ENCODE results near the gene PIGM. TPM values are rescaled to one million over a fixed set of nuclear protein-coding genes. Genes with fewer than 3 reads are reported as not detected.

The PIGM gene
- total and polyA plus RNA-seq, 3 experiments from 2014 or later: 3.2 to 6.9 (median 6.5) TPM

DNA sequence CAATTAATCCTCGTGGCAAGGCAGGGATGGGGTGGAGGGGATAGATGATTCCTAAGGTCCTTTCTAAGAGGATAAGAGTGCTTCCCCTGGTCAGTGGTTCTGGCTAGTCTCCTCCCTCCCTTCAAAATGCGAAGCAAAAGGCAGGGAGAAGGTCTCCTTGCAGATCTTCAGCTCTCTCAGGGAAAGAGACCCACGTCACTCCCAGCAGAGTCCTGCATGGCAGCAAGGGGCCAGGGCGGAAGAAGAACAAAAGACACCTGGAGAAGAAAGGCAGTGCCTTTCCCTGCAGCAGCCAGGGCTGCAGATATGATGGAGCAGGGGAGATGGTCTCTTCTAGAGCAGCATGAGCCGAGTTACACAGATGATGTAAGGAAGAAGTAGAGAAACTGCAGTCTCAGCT lies 48.1 kb downstream of the PIGM start:
- H3K4me3 Mint-ChIP-seq: no peak overlapping the region
- no peaks in the 10 kb centered on the region for H3K27me3 ChIP-seq (ENCODE audit: insufficient read depth, low read length, poor library complexity, severe bottlenecking)
- no peaks in the 10 kb centered on the region for H3K36me3 Mint-ChIP-seq
- ChIA-PET CTCF (no interaction called here), POLR2A (no interaction called here)
- H3K4me1 Mint-ChIP-seq: no peaks in the 10 kb centered on the region
- H3K27ac Mint-ChIP-seq: peak overlapping the region in 1 of 8 donors; percentile 11
- H3K9me3 Mint-ChIP-seq: no peaks in the 10 kb centered on the region
- no peak for DNase-seq
- peaks cover 13 to 60% of the 10 kb centered on the region in 2 donors for H3K27me3 Mint-ChIP-seq
- H3K4me3 ChIP-seq (ENCODE audit: low read length): no peak overlapping the region
- no peaks in the 10 kb centered on the region for H3K36me3 ChIP-seq (ENCODE audit: insufficient read depth, low read length)
- no peaks in the 10 kb centered on the region for H3K9me3 ChIP-seq (ENCODE audit: low read length)
- no peaks in the 10 kb centered on the region for H3K4me1 ChIP-seq (ENCODE audit: insufficient read depth, low read length)
- no peak overlapping the region for H3K27ac ChIP-seq (ENCODE audit: low read depth, low read length)

DNA sequence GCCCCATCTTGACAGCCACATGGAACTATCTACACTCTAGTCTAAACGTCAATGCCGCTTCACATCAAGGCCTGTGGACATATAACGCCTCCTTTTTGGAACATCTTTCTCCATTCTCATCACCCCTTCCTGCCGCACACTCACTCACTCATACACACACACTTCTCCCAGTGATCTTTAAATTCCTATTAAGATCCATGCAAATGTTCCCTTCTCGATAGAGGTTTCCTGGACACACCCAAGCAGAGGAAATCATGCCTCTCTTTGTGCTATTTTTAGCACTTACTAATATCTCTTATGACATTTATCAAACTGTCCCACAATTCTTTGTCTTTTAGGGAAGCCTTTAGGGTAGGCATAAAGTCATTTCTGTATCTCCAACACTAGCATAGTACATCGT lies 49.5 kb downstream of the PIGM start:
- Mint-ChIP-seq H3K9me3 (no peaks in the 10 kb centered on the region), H3K27me3 (peaks cover 14 to 52% of the 10 kb centered on the region in 2 donors), H3K27ac (no peak overlapping the region), H3K4me3 (no peak overlapping the region), H3K36me3 (no peaks in the 10 kb centered on the region), H3K4me1 (no peaks in the 10 kb centered on the region)
- Histone ChIP-seq H3K4me3 (ENCODE audit: low read length) (no peak overlapping the region), H3K4me1 (ENCODE audit: insufficient read depth, low read length) (no peaks in the 10 kb centered on the region), H3K27ac (ENCODE audit: low read depth, low read length) (no peak overlapping the region), H3K27me3 (ENCODE audit: insufficient read depth, low read length, poor library complexity, severe bottlenecking) (no peaks in the 10 kb centered on the region), H3K36me3 (ENCODE audit: insufficient read depth, low read length) (no peaks in the 10 kb centered on the region), H3K9me3 (ENCODE audit: low read length) (no peaks in the 10 kb centered on the region)
- CTCF ChIA-PET: no interaction called here
- POLR2A ChIA-PET: no interaction called here
- DNase-seq: no peak

DNA sequence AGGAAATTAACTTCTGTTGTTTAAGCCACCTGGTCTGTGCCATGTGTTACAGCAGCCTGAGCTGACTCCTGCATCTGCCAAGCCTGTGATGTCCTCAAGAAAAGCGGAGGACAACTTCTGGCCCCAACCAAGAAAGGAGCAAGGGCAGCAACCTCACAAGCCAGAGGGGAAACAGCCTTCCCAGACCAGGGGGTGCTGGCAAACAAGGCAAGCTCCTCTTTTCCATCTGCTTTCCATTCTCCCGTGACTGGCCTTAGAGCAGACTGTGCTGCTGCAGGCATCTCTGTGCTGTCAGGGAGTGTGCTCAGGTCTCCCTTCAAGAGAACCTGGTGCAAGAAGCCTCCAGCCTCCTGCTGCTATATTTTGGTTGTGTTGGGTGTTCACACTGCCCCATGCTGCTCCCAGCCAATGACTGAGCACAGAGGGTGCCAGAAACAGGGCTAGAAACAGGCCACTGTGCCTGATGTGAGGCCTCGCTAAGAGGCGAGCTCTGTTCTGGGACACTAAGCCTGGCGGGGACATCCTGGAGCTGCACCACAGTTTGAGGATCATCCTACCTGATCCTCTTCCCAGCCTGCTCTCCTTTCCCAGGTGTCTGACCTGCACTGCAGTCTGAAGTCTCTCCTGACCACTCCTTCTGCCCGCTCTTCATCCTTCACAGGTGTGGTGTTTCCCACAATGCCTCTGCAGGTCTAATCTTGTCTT lies 50.3 kb downstream of the PIGM start:
- H3K4me3 Mint-ChIP-seq: no peak overlapping the region
- ChIA-PET CTCF (no interaction called here), POLR2A (no interaction called here)
- no peak overlapping the region for H3K27ac ChIP-seq (ENCODE audit: low read depth, low read length)
- no peaks in the 10 kb centered on the region for H3K9me3 ChIP-seq (ENCODE audit: low read length)
- H3K36me3 Mint-ChIP-seq: no peaks in the 10 kb centered on the region
- no peaks in the 10 kb centered on the region for H3K36me3 ChIP-seq (ENCODE audit: insufficient read depth, low read length)
- no peak overlapping the region for H3K4me3 ChIP-seq (ENCODE audit: low read length)
- no peak for DNase-seq
- H3K9me3 Mint-ChIP-seq: no peaks in the 10 kb centered on the region
- H3K27ac Mint-ChIP-seq: no peak overlapping the region
- H3K27me3 Mint-ChIP-seq: peaks cover 13 to 57% of the 10 kb centered on the region in 2 donors
- no peaks in the 10 kb centered on the region for H3K4me1 ChIP-seq (ENCODE audit: insufficient read depth, low read length)
- H3K27me3 ChIP-seq (ENCODE audit: insufficient read depth, low read length, poor library complexity, severe bottlenecking): no peaks in the 10 kb centered on the region
- no peaks in the 10 kb centered on the region for H3K4me1 Mint-ChIP-seq

DNA sequence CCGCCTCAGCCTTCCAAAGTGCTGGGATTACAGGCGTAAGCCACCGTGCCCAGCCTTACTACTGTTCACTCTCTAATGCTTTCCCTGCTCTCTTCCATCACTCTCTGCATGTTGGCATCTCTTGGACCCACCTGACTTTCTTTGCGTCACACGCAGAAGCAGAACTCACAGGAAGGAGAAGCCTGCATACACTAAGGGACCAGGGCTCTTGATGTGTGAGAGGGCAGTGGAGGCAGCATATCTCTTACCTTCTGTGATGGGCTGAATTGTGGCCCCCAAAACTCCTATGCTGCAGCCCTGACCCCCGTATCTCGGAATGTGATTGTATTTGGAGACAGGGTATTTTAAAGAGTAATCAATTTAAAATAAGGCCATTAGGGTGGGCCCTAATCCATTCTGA lies 51.0 kb downstream of the PIGM start:
- no peaks in the 10 kb centered on the region for H3K9me3 ChIP-seq (ENCODE audit: low read length)
- H3K4me1 ChIP-seq (ENCODE audit: insufficient read depth, low read length): no peaks in the 10 kb centered on the region
- Mint-ChIP-seq H3K9me3 (no peaks in the 10 kb centered on the region), H3K36me3 (no peaks in the 10 kb centered on the region), H3K4me1 (no peaks in the 10 kb centered on the region), H3K27ac (no peak overlapping the region), H3K27me3 (peaks cover 11 to 52% of the 10 kb centered on the region in 2 donors), H3K4me3 (no peak overlapping the region)
- H3K27ac ChIP-seq (ENCODE audit: low read depth, low read length): no peak overlapping the region
- ChIA-PET CTCF (no interaction called here), POLR2A (no interaction called here)
- no peak overlapping the region for H3K4me3 ChIP-seq (ENCODE audit: low read length)
- no peak for DNase-seq
- no peaks in the 10 kb centered on the region for H3K36me3 ChIP-seq (ENCODE audit: insufficient read depth, low read length)
- H3K27me3 ChIP-seq (ENCODE audit: insufficient read depth, low read length, poor library complexity, severe bottlenecking): no peaks in the 10 kb centered on the region

DNA sequence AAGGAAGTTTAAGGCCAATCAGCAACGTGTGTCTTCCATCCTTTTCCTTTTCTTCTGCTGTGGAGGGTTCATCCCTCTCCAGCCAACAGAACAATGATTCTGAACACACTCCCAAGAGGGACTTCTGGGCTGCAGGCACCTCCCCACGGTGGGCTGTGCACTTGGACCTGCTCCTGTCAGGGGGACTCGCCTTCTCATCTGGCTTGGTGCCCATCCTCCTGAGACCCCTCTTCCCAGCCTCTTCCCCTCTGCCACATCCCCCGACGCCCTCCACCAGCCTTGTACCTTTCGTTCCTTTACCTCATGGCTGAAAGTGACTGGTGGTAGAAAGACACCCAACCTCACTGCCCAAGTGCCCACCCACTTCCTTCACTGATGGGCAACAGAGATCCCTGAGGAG lies 51.7 kb downstream of the PIGM start:
- Histone ChIP-seq H3K27ac (ENCODE audit: low read depth, low read length) (no peak overlapping the region), H3K4me1 (ENCODE audit: insufficient read depth, low read length) (no peaks in the 10 kb centered on the region), H3K27me3 (ENCODE audit: insufficient read depth, low read length, poor library complexity, severe bottlenecking) (no peaks in the 10 kb centered on the region), H3K9me3 (ENCODE audit: low read length) (no peaks in the 10 kb centered on the region), H3K36me3 (ENCODE audit: insufficient read depth, low read length) (no peaks in the 10 kb centered on the region), H3K4me3 (ENCODE audit: low read length) (no peak overlapping the region)
- Mint-ChIP-seq H3K36me3 (no peaks in the 10 kb centered on the region), H3K4me3 (no peak overlapping the region), H3K9me3 (no peaks in the 10 kb centered on the region), H3K4me1 (no peaks in the 10 kb centered on the region), H3K27ac (no peak overlapping the region), H3K27me3 (peaks cover 11 to 49% of the 10 kb centered on the region in 2 donors)
- no peak for DNase-seq
- CTCF ChIA-PET: no interaction called here
- POLR2A ChIA-PET: no interaction called here

DNA sequence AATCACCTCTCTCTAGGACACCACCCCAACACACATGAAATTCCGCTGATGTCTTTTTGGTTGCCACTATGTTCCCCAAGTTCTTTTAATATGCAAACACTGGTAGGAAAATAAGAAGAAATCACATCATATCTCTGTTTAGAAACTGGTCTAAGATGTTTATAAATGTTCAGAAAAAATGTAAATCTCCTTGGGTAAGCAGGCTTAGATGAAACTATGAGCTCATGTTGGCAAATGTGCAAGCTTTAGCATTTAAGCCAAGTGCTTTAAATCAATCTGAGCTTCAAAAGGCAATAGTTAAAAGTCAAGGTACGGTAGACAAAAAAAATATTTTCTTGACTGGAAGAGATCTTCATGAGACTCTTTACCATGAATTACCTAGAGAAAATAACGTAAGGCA lies 52.5 kb downstream of the PIGM start:
- CTCF ChIA-PET: no interaction called here
- no peak for DNase-seq
- no peaks in the 10 kb centered on the region for H3K9me3 ChIP-seq (ENCODE audit: low read length)
- H3K27ac Mint-ChIP-seq: no peak overlapping the region
- POLR2A ChIA-PET: no interaction called here
- H3K36me3 ChIP-seq (ENCODE audit: insufficient read depth, low read length): no peaks in the 10 kb centered on the region
- peaks cover 11 to 45% of the 10 kb centered on the region in 2 donors for H3K27me3 Mint-ChIP-seq
- H3K4me3 ChIP-seq (ENCODE audit: low read length): no peak overlapping the region
- no peaks in the 10 kb centered on the region for H3K4me1 ChIP-seq (ENCODE audit: insufficient read depth, low read length)
- no peaks in the 10 kb centered on the region for H3K9me3 Mint-ChIP-seq
- H3K27ac ChIP-seq (ENCODE audit: low read depth, low read length): no peak overlapping the region
- H3K36me3 Mint-ChIP-seq: no peaks in the 10 kb centered on the region
- H3K27me3 ChIP-seq (ENCODE audit: insufficient read depth, low read length, poor library complexity, severe bottlenecking): no peaks in the 10 kb centered on the region
- no peak overlapping the region for H3K4me3 Mint-ChIP-seq
- H3K4me1 Mint-ChIP-seq: no peaks in the 10 kb centered on the region

DNA sequence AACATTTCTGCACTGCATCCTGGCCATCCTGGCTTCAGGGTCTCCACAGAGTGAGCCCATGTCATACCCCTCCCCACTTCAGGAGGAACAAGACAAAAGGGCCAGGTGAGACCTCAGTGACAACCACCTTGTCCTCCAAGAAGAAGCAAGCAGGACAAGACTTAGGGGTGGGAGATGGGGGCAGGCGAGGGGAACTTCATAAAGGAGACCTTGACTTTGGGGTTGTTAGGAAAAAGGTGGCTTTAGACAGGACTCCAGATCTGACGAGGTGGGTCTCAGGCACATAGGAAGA lies 53.7 kb downstream of the PIGM start:
- Histone ChIP-seq H3K27me3 (ENCODE audit: insufficient read depth, low read length, poor library complexity, severe bottlenecking) (no peaks in the 10 kb centered on the region), H3K27ac (ENCODE audit: low read depth, low read length) (no peak overlapping the region), H3K4me3 (ENCODE audit: low read length) (no peak overlapping the region), H3K36me3 (ENCODE audit: insufficient read depth, low read length) (no peaks in the 10 kb centered on the region), H3K4me1 (ENCODE audit: insufficient read depth, low read length) (no peaks in the 10 kb centered on the region), H3K9me3 (ENCODE audit: low read length) (no peaks in the 10 kb centered on the region)
- Mint-ChIP-seq H3K9me3 (no peaks in the 10 kb centered on the region), H3K27ac (no peak overlapping the region), H3K27me3 (peaks cover 11 to 39% of the 10 kb centered on the region in 2 donors), H3K36me3 (no peaks in the 10 kb centered on the region), H3K4me3 (no peak overlapping the region), H3K4me1 (no peaks in the 10 kb centered on the region)
- POLR2A ChIA-PET: no interaction called here
- no peak for DNase-seq
- CTCF ChIA-PET: interaction anchor here (2.1 kb wide), 1 partner anchor 30 kb away, joined by 7 read pairs; no protein-coding TSS in a partner anchor

DNA sequence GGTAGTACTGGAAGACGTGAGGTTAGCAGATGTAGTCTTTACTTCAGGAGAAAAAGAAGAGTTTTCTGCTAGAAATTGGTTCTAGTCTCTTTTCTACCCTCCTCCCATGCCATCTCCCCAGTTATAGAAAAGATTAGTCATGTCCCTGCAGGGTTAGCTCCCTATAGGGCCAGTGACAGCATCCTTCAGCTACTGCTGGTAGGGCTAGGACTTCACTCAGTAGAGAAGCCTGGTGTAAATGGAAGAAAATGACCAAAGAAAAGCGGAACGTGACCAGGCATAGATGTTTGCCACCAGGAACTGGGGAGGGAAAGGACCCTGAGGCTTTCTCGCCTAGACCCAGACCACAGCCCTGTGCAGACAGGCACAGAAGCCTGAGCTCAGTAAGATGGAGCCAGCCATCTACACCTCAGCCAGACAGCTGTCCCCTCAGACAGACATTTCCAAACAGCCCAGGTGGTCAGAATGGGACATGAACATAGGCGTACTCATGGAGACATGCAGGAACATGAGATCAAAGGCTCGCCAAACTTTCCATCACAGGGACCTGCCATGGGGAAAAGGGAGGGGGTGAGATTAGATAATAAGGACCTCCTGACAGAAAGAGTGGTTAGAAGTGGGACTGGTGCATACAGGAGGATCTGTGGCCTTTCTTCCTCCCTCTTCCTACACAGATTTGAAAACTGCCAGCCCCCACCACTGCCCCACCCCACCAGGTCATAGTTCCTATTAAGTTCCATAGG lies 54.3 kb downstream of the PIGM start:
- DNase-seq: no peak

More for the DNA sequence above, 54.3 kb downstream of the PIGM start:
- ChIA-PET CTCF (interaction anchor here (2.1 kb wide), 1 partner anchor 31 kb away, joined by 7 read pairs; no protein-coding TSS in a partner anchor), POLR2A (no interaction called here)
- Mint-ChIP-seq H3K9me3 (no peaks in the 10 kb centered on the region), H3K4me3 (no peak overlapping the region), H3K4me1 (no peaks in the 10 kb centered on the region), H3K27me3 (peaks cover 9 to 37% of the 10 kb centered on the region in 2 donors), H3K36me3 (no peaks in the 10 kb centered on the region), H3K27ac (no peak overlapping the region)
- H3K4me3 ChIP-seq (ENCODE audit: low read length): no peak overlapping the region
- H3K27me3 ChIP-seq (ENCODE audit: insufficient read depth, low read length, poor library complexity, severe bottlenecking): no peaks in the 10 kb centered on the region
- H3K36me3 ChIP-seq (ENCODE audit: insufficient read depth, low read length): no peaks in the 10 kb centered on the region
- no peaks in the 10 kb centered on the region for H3K4me1 ChIP-seq (ENCODE audit: insufficient read depth, low read length)
- no peak overlapping the region for H3K27ac ChIP-seq (ENCODE audit: low read depth, low read length)
- H3K9me3 ChIP-seq (ENCODE audit: low read length): no peaks in the 10 kb centered on the region

All from CD8-positive, alpha-beta memory T cell (primary cell).